HUES6 (cell line): ENCODE measurements around the gene DPM1.
A peak's percentile ranks its signal among the peaks of the same experiment; 100 is the strongest.
"Not testable (repeated sequence)": the region's sequence is repeated elsewhere in the genome, so short reads cannot be mapped to it uniquely, and the experiment has no call there.

ENCODE experiments used
- H3K27ac ChIP-seq: 2 replicates; pipeline ENCODE4 v1.7.0; 2013; ENCODE audit warnings: low read depth, mild to moderate bottlenecking, low read length, inconsistent platforms
- H3K27me3 ChIP-seq: 2 replicates; pipeline ENCODE4 v1.6.1; 2013; ENCODE audit warnings: low read length; ENCODE audit not compliant: control insufficient read depth, insufficient read depth
- H3K36me3 ChIP-seq: 2 replicates; pipeline ENCODE4 v1.6.1; 2013; ENCODE audit warnings: low read length; ENCODE audit not compliant: control insufficient read depth, insufficient read depth
- H3K4me1 ChIP-seq: 2 replicates; pipeline ENCODE4 v1.6.1; 2013; ENCODE audit warnings: low read length; ENCODE audit not compliant: control insufficient read depth, insufficient read depth
- H3K4me3 ChIP-seq: 2 replicates; pipeline ENCODE4 v1.5.1; 2013; ENCODE audit warnings: low read depth, low read length
- H3K9ac ChIP-seq: one replicate; pipeline ENCODE4 v1.6.1; 2013; ENCODE audit warnings: mild to moderate bottlenecking, low read length
- H3K9me3 ChIP-seq: 2 replicates; pipeline ENCODE4 v1.6.1; 2013; ENCODE audit warnings: low read depth, low read length; ENCODE audit not compliant: control insufficient read depth, insufficient read depth

The DPM1 gene

GRCh38 chr20:50978533-50978932 is 20.2 kb upstream of the DPM1 start:
- H3K9me3 ChIP-seq, H3K9ac ChIP-seq, H3K4me3 ChIP-seq, H3K36me3 ChIP-seq, H3K27ac ChIP-seq, H3K27me3 ChIP-seq, H3K4me1 ChIP-seq: not testable (repeated sequence)

- Histone ChIP-seq H3K4me1 (no peaks in the 10 kb centered on the region; the same call in 1 of the 2 replicates), H3K9ac (no peak overlapping the region), H3K27me3 (no peaks in the 10 kb centered on the region), H3K9me3 (no peaks in the 10 kb centered on the region), H3K36me3 (no peaks in the 10 kb centered on the region), H3K4me3 (no peak overlapping the region), H3K27ac (no peak overlapping the region)
Measured at GRCh38 chr20:50977066-50978021, 19.0 kb upstream of the DPM1 start.

- no peaks in the 10 kb centered on the region for H3K36me3 ChIP-seq
- no peak overlapping the region for H3K27ac ChIP-seq
- H3K9ac ChIP-seq: no peak overlapping the region
- H3K4me3 ChIP-seq: no peak overlapping the region
- H3K27me3 ChIP-seq: no peaks in the 10 kb centered on the region
- H3K4me1 ChIP-seq: no peaks in the 10 kb centered on the region; the same call in 1 of the 2 replicates
- no peaks in the 10 kb centered on the region for H3K9me3 ChIP-seq
Measured at GRCh38 chr20:50975701-50976330, 17.5 kb upstream of the DPM1 start.

GRCh38 chr20:50969912-50970311 is 11.6 kb upstream of the DPM1 start:
- H3K27ac ChIP-seq: no peak overlapping the region
- no peak overlapping the region for H3K9ac ChIP-seq
- no peaks in the 10 kb centered on the region for H3K36me3 ChIP-seq
- H3K4me1 ChIP-seq: no peaks in the 10 kb centered on the region; the same call in 1 of the 2 replicates
- no peak overlapping the region for H3K4me3 ChIP-seq
- no peaks in the 10 kb centered on the region for H3K9me3 ChIP-seq
- no peaks in the 10 kb centered on the region for H3K27me3 ChIP-seq

- Histone ChIP-seq H3K27ac (no peak overlapping the region), H3K36me3 (no peaks in the 10 kb centered on the region), H3K9me3 (no peaks in the 10 kb centered on the region), H3K4me3 (no peak overlapping the region), H3K9ac (no peak overlapping the region), H3K4me1 (no peaks in the 10 kb centered on the region; the same call in 1 of the 2 replicates), H3K27me3 (no peaks in the 10 kb centered on the region)
Measured at GRCh38 chr20:50969435-50969834, 11.1 kb upstream of the DPM1 start.

- no peaks in the 10 kb centered on the region; the same call in 1 of the 2 replicates for H3K4me1 ChIP-seq
- no peak overlapping the region for H3K27ac ChIP-seq
- H3K36me3 ChIP-seq: no peaks in the 10 kb centered on the region
- no peaks in the 10 kb centered on the region for H3K9me3 ChIP-seq
- H3K4me3 ChIP-seq: no peak overlapping the region
- no peak overlapping the region for H3K9ac ChIP-seq
- H3K27me3 ChIP-seq: no peaks in the 10 kb centered on the region
Measured at GRCh38 chr20:50968289-50968688, 10.0 kb upstream of the DPM1 start.

- H3K9ac ChIP-seq: no peak overlapping the region
- H3K4me1 ChIP-seq: no peaks in the 10 kb centered on the region; the same call in 1 of the 2 replicates
- no peak overlapping the region for H3K4me3 ChIP-seq
- no peaks in the 10 kb centered on the region for H3K36me3 ChIP-seq
- no peak overlapping the region for H3K27ac ChIP-seq
- H3K9me3 ChIP-seq: no peaks in the 10 kb centered on the region
- H3K27me3 ChIP-seq: no peaks in the 10 kb centered on the region
Measured at GRCh38 chr20:50967586-50967985, 9.3 kb upstream of the DPM1 start.

GRCh38 chr20:50959543-50960126 is 1.3 kb upstream of the DPM1 start:
- no peaks in the 10 kb centered on the region for H3K9me3 ChIP-seq
- peak overlapping the region; percentile 92 for H3K9ac ChIP-seq
- H3K36me3 ChIP-seq: peaks cover 16% of the 10 kb centered on the region
- peak overlapping the region; percentile 94 for H3K4me3 ChIP-seq
- H3K27me3 ChIP-seq: no peaks in the 10 kb centered on the region
- H3K4me1 ChIP-seq: peaks cover 12% of the 10 kb centered on the region; the same call in 1 of the 2 replicates
- no peak overlapping the region for H3K27ac ChIP-seq

GRCh38 chr20:50958615-50959542 is 547 bp upstream of the DPM1 start, which contains the start of gene MOCS3:
Gene MOCS3 (plus strand): TSS chr20:50958818. CDS start chr20:50958843, 25 bp downstream.
- H3K27ac ChIP-seq: peak within 1 kb of the TSS; percentile 98

GRCh38 chr20:50957276-50957675 is 1.1 kb downstream of the DPM1 start:
- Histone ChIP-seq H3K27me3 (no peaks in the 10 kb centered on the region), H3K4me3 (peak overlapping the region; percentile 94), H3K4me1 (peaks cover 12% of the 10 kb centered on the region; the same call in 1 of the 2 replicates), H3K9me3 (no peaks in the 10 kb centered on the region), H3K27ac (peak overlapping the region; percentile 98; the same call in 1 of the 2 replicates), H3K9ac (peak overlapping the region; percentile 92), H3K36me3 (peaks cover 34% of the 10 kb centered on the region)

More at GRCh38 chr20:50958615-50959542, 547 bp upstream of the DPM1 start, which contains the start of gene MOCS3:
- Histone ChIP-seq H3K27me3 (no peaks in the 10 kb centered on the region), H3K9ac (peak within 1 kb of the TSS; percentile 92), H3K9me3 (no peaks in the 10 kb centered on the region), H3K4me1 (peaks cover 12% of the 10 kb centered on the region; the same call in 1 of the 2 replicates), H3K36me3 (peaks cover 23% of the 10 kb centered on the region), H3K4me3 (peak within 1 kb of the TSS; percentile 94)
